Breast epithelium (tissue), 3 donors: ENCODE measurements around the gene POLR2I.

ENCODE experiments used
- CTCF ChIP-seq, 3 donors: fragments of 450-650 bp; IDR thresholded peaks; one replicate each; pipeline ENCODE4 v1.5.1; 2016 to 2017; ENCODE audit warnings: antibody characterized with exemption in 3 of 3, mild to moderate bottlenecking in 3 of 3, moderate library complexity in 3 of 3
- POLR2AphosphoS5 ChIP-seq, 3 donors: sonication (generic); formaldehyde crosslinking; IDR thresholded peaks; one replicate each; pipeline ENCODE4 v1.6.1; 2017; ENCODE audit warnings: antibody characterized with exemption in 3 of 3

DNA sequence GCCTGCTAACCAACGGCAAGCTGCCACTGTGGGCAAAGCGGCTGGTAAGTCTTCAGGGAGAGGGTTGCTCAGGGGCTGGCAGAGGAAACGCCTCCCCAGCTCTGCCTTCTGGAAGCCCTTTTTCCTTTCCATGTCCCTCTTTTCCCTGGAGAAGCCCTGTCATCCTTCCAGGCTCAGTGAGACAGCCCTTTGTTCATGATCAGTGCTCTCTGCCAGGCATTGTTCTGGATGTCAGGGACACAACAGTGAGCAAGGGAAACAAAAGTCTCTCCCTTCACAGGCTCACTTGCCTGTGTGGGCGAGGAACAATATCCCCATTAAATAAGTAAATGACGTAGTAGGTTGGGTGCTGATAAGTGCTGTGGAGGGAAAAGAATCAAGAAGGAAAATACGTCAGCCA lies 17.6 kb downstream of the POLR2I start:
- TF ChIP-seq CTCF (IDR thresholded peaks at IDR 0.05) (no peak), POLR2AphosphoS5 (IDR thresholded peaks at IDR 0.05) (peak in 1 of 3 donors; percentile 8)
